ENCODE measurements around the gene B3GNT9. TPM values are rescaled to one million over a fixed set of nuclear protein-coding genes. Genes with fewer than 3 reads are reported as not detected.

The B3GNT9 gene
- total RNA-seq, 1 experiment from 2014 or later: 2.3 TPM

DNA sequence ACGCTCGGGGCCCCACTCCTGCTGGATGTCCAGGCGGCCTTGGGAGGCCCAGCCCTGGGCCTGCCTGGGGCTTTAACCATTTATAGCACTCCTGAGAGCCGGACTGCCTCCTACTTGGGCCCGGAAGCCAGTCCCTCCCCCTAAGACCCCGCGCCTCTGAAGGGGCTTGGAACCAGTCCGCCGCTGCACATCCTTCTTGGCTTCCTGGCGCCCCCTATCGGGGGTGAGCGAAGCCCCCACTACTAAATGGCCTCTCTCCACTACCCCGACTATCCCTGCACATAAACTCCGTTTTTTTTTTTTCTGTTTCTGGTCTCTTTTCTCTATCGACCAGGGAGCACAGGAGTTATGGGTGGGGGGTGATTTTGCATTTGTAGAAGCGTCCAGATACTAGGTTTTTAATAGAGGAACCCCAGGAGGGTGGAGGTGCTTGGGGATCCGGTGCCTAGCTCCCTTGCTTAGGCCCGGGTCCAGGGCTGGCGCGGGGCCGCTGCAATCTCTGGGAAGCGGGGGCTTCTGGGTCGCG, 18.9 kb upstream of the B3GNT9 start:
- H3K9me3 ChIP-seq (ENCODE audit: low read length): no peaks in the 10 kb centered on the region
- intact Hi-C loops (cut with micrococcal nuclease): no loop called here
- no peaks in the 10 kb centered on the region for H3F3A ChIP-seq (ENCODE audit: low read length, unreplicated experiment)
- ChIA-PET CTCF (interaction anchor here (1.0 kb wide), 1 partner anchor 14 kb away, joined by 10 read pairs; no protein-coding TSS in a partner anchor), POLR2A (ENCODE audit: unreplicated experiment) (interaction anchor here (0.5 kb wide), 1 partner anchor 19 kb away, joined by 3 read pairs; no protein-coding TSS in a partner anchor)
- peak overlapping the region; percentile 88 for H2AFZ ChIP-seq (ENCODE audit: low read length)
- peak overlapping the region; percentile 75 for H3K9ac ChIP-seq (ENCODE audit: low read length)
- ATAC-seq (no peak), DNase-seq (no peak)
- H3K27me3 ChIP-seq (ENCODE audit: low read length): no peaks in the 10 kb centered on the region
- H3K36me3 ChIP-seq (ENCODE audit: low read depth, low read length): no peaks in the 10 kb centered on the region
- H3K79me2 ChIP-seq (ENCODE audit: low read length): peaks cover 11% of the 10 kb centered on the region
- H3K4me2 ChIP-seq (ENCODE audit: low read length): peak overlapping the region; percentile 94
- TSS peak; percentile 83 for BruUV-seq (replicated peaks)
- H4K20me1 ChIP-seq (ENCODE audit: low read length): no peaks in the 10 kb centered on the region
- TF ChIP-seq, protein P1, sequence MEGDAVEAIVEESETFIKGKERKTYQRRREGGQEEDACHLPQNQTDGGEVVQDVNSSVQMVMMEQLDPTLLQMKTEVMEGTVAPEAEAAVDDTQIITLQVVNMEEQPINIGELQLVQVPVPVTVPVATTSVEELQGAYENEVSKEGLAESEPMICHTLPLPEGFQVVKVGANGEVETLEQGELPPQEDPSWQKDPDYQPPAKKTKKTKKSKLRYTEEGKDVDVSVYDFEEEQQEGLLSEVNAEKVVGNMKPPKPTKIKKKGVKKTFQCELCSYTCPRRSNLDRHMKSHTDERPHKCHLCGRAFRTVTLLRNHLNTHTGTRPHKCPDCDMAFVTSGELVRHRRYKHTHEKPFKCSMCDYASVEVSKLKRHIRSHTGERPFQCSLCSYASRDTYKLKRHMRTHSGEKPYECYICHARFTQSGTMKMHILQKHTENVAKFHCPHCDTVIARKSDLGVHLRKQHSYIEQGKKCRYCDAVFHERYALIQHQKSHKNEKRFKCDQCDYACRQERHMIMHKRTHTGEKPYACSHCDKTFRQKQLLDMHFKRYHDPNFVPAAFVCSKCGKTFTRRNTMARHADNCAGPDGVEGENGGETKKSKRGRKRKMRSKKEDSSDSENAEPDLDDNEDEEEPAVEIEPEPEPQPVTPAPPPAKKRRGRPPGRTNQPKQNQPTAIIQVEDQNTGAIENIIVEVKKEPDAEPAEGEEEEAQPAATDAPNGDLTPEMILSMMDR (conservative IDR thresholded peaks at IDR 0.05; ENCODE audit: low read depth, low read length): peak; percentile 63
- no peak for TF ChIP-seq EZH2 (IDR thresholded peaks at IDR 0.05; ENCODE audit: low read length, unreplicated experiment)
- peak overlapping the region; percentile 68 for H3K4me3 ChIP-seq (ENCODE audit: low read length)
- H3K27ac ChIP-seq (ENCODE audit: low read length): peak overlapping the region; percentile 76
- H3K4me1 ChIP-seq (ENCODE audit: insufficient read depth, low read length): peaks cover 30% of the 10 kb centered on the region
- no peaks in the 10 kb centered on the region for H3K9me2 ChIP-seq (replicated peaks; ENCODE audit: low read length)

DNA sequence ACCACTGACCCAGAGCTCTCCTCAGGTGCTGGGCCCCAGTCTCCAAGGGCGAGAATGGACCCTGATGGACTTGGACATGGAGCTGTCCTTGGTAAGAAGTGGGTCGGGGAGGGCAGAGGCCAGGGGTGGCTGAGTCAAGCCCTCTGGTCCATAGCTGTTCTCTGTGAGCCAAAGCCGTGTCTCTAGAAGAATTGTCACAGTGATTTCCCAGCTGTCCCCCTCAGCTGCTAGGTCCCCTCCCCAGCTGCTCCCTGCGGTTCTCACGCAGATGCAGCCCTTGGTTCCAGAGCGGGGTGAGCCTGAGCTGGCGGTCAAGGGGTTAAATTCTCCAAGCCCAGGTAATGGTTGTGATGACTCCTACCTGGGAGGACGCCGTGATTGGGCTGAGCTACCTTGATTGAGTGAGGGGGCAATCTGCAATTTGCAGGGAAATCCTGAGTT, 18.2 kb upstream of the B3GNT9 start:
- no peak overlapping the region for H3K27ac ChIP-seq (ENCODE audit: low read length)
- ATAC-seq (no peak), DNase-seq (no peak)
- peaks cover 27% of the 10 kb centered on the region for H3K4me1 ChIP-seq (ENCODE audit: insufficient read depth, low read length)
- BruUV-seq (replicated peaks): no TSS peak
- H3K4me3 ChIP-seq (ENCODE audit: low read length): no peak overlapping the region
- intact Hi-C loops (cut with micrococcal nuclease): no loop called here
- no peaks in the 10 kb centered on the region for H3K27me3 ChIP-seq (ENCODE audit: low read length)
- H3K9me3 ChIP-seq (ENCODE audit: low read length): no peaks in the 10 kb centered on the region
- no peak overlapping the region for H3K9ac ChIP-seq (ENCODE audit: low read length)
- no peak overlapping the region for H3K4me2 ChIP-seq (ENCODE audit: low read length)
- no peaks in the 10 kb centered on the region for H3K36me3 ChIP-seq (ENCODE audit: low read depth, low read length)
- H2AFZ ChIP-seq (ENCODE audit: low read length): no peak overlapping the region
- ChIA-PET CTCF (no interaction called here), POLR2A (ENCODE audit: unreplicated experiment) (no interaction called here)
- H3K79me2 ChIP-seq (ENCODE audit: low read length): peaks cover 8% of the 10 kb centered on the region; the same call in 1 of the 2 replicates
- H3K9me2 ChIP-seq (replicated peaks; ENCODE audit: low read length): no peaks in the 10 kb centered on the region
- no peaks in the 10 kb centered on the region for H4K20me1 ChIP-seq (ENCODE audit: low read length)
- no peaks in the 10 kb centered on the region for H3F3A ChIP-seq (ENCODE audit: low read length, unreplicated experiment)
- TF ChIP-seq, protein P1 (conservative IDR thresholded peaks at IDR 0.05; ENCODE audit: low read depth, low read length): no peak
- TF ChIP-seq EZH2phosphoT487 (IDR thresholded peaks at IDR 0.05; ENCODE audit: borderline replicate concordance, low read length) (no peak), EZH2 (IDR thresholded peaks at IDR 0.05; ENCODE audit: low read length, unreplicated experiment) (no peak)

DNA sequence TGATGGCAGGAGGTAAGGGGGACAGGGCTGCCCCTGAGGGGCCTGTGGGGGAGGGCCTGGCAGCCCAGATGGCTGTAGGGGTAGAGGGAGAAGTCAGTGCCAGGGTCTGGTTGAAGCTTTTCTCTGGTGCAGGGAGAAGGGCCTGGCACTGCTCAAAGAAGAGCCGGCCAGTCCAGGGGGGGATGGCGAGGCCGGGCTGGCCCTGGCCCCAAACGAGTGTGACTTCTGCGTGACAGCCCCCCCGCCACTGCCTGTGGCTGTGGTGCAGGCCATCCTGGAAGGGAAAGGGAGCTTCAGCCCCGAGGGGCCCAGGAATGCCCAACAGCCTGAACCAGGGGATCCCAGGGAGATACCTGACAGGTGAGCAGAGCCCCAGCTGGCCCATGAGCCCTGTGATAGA, 16.8 kb upstream of the B3GNT9 start:
- H3K9ac ChIP-seq (ENCODE audit: low read length): no peak overlapping the region
- TF ChIP-seq, protein P1 (conservative IDR thresholded peaks at IDR 0.05; ENCODE audit: low read depth, low read length): no peak
- TF ChIP-seq EZH2 (IDR thresholded peaks at IDR 0.05; ENCODE audit: low read length, unreplicated experiment): no peak
- TF ChIP-seq EZH2phosphoT487 (IDR thresholded peaks at IDR 0.05; ENCODE audit: borderline replicate concordance, low read length): no peak
- H3K36me3 ChIP-seq (ENCODE audit: low read depth, low read length): no peaks in the 10 kb centered on the region
- no peaks in the 10 kb centered on the region for H3K27me3 ChIP-seq (ENCODE audit: low read length)
- H3K4me1 ChIP-seq (ENCODE audit: insufficient read depth, low read length): peaks cover 19% of the 10 kb centered on the region
- no peak for DNase-seq
- ATAC-seq: no peak
- intact Hi-C loops (cut with micrococcal nuclease): no loop called here
- H3K4me3 ChIP-seq (ENCODE audit: low read length): no peak overlapping the region
- H2AFZ ChIP-seq (ENCODE audit: low read length): no peak overlapping the region
- H3K27ac ChIP-seq (ENCODE audit: low read length): no peak overlapping the region
- H3K9me2 ChIP-seq (replicated peaks; ENCODE audit: low read length): no peaks in the 10 kb centered on the region
- peaks cover 8% of the 10 kb centered on the region; the same call in 1 of the 2 replicates for H3K79me2 ChIP-seq (ENCODE audit: low read length)
- ChIA-PET CTCF (no interaction called here), POLR2A (ENCODE audit: unreplicated experiment) (no interaction called here)
- no TSS peak for BruUV-seq (replicated peaks)
- H4K20me1 ChIP-seq (ENCODE audit: low read length): no peaks in the 10 kb centered on the region
- H3K9me3 ChIP-seq (ENCODE audit: low read length): no peaks in the 10 kb centered on the region
- no peak overlapping the region for H3K4me2 ChIP-seq (ENCODE audit: low read length)
- H3F3A ChIP-seq (ENCODE audit: low read length, unreplicated experiment): no peaks in the 10 kb centered on the region
